ENCODE results near the gene FOXL3.
"Not testable (repeated sequence)": the region's sequence is repeated elsewhere in the genome, so short reads cannot be mapped to it uniquely, and the experiment has no call there.

Gene FOXL3

GRCh38 chr7:292226-292625 lies 2.3 kb downstream of the FOXL3 start:
- DNase-seq = no peak

GRCh38 chr7:292826-293225 lies 2.9 kb downstream of the FOXL3 start:
- DNase-seq = no peak

DNA sequence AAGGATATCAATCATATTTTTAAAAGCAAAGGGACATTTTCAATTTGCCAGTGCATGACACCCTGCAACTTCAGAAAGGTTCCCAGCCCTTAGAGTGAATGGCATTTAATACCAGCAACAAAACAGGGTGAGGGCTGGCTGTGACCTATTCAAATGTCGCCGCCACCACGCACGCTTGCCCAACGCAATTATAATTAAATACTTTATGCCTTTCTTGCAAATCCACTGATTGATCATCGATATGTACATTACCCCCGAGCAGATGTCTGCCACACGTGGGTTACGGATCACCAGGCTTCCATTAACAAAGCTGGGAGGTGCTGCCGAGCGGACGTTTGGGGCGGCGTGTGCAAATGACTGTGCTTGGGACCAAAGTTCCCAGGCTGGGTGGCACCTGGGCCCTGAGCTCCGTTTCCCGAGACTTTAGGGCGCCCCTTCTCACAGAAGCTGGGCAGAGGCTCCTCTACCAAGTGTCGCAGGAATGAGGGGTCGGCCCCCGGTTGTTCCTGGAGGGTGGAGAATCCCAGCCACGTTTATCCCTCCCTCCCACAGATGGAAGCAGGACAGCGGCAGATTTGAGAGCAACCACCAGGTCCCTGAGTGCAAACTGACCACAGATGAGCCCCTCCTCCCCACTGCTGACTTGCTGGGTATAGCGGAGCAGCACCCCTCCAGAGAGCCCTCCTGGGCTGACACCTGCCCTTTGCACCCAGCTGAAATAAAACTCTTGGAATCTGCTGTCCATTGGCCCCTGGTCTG lies 3.9 kb downstream of the FOXL3 start:
- no peak for DNase-seq

- DNase-seq = no peak
Observed at GRCh38 chr7:294440-295154, 4.6 kb downstream of the FOXL3 start.

DNA sequence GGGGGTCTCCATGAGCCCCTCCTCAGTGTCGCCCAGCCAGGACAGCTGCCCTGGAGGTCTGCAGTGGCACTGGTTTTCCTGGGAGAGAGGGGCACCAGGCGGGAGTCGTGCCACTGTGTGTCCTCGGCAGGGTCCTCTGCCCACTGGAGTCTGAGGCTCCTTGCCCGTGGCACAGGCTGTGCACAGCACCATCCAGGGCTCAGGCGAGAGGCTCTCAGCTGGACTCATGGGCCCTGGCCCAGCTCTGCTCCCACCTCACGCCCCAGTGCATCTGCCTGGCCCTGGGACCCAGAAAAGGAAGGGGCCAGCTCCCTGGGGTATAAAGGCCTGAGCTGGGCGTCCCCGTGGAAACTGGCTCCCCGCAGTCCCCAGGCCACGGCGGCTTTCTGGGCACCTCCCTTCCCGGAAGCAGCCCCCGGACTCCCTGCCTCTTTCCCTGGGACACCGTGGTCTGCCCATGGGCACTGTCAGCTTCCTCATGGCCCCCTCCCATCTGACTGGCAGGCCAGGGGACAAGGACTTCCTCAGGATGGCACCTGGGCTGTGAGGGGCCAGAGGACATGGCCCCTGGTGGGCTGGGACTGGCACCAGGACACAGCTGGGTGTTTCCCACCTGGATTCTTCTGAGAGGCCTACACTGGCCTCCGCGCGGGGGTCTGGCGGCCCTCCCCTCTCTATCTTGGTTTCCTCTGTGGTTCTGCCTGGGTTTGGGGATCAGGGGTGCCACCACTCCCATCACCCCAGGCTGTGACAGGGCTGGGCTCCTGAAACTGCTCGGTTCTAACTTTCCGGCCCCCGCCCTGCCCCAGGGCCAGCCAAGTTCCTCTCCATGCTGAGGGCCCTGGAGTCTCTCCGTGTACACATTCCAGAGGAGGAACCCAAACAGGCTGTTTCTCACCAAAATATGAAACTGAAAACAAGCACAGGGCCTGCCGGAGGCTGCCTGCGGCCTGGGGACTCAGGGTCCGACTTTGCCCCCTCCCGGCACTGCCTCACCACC lies 5.5 kb downstream of the FOXL3 start:
- DNase-seq = no peak

GRCh38 chr7:296373-296945 lies 6.5 kb downstream of the FOXL3 start:
- DNase-seq = no peak

- DNase-seq = not testable (repeated sequence)
Observed at GRCh38 chr7:297141-297540, 7.2 kb downstream of the FOXL3 start.

GRCh38 chr7:297611-298374 lies 7.8 kb downstream of the FOXL3 start:
- DNase-seq = no peak

DNA sequence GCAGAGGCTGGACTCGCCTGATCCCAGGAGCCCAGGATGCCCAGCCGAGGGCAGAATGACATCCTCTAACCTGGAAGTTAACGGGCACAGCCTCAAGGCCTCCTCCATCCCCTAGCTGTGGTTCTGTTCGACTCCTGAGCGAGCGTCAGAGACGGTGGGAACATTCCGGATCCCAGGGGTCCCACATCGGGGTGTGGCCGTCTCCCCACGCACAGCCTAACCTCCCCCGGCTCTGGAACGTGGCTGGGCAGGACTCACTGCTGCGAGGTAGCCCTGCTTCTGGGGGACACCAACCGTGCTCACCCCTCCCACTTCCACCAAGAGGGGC lies 8.4 kb downstream of the FOXL3 start:
- no peak for DNase-seq

GRCh38 chr7:298743-299142 lies 8.8 kb downstream of the FOXL3 start:
- no peak for DNase-seq

DNA sequence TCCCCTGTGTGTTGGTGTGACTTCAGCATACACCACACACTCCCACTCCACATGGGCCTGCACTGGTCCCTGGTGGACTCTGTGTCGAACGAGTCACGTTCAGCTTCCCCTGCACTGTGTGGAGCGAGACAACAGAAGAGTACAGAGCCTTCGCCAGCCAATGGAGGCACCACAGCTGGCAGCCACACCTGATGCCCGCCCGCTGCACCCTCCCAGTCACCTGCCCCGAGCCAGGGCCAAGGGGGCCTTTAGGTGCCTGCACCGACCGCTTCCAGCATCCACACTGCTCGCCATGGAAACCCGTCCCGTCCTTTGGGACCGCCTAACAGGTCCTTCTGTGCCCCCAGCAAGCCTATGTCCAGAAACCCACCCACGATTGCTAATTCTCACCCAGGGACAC lies 9.2 kb downstream of the FOXL3 start:
- no peak for DNase-seq

DNA sequence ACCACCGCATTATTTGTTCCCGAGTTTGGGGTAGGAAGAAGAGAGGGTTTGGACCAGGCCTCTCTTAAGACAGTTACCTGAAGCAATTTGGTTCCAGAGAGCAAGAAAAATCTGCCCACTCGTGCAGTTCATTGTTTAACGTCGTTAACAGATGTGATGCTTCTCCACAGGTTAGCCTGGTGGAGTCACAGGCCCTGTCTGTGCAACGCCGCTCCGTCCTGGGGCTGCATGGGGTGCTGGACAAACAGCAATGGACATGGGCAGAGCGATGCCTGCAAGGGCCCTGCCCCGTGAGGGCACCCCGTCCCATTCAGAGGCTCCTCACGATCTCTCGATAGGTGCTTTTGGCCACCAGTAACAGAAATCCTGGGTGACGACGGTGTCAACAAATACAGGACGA lies 9.7 kb downstream of the FOXL3 start:
- no peak for DNase-seq

- DNase-seq = no peak
Observed at GRCh38 chr7:300048-300447, 10.1 kb downstream of the FOXL3 start.

GRCh38 chr7:300546-301290 lies 10.7 kb downstream of the FOXL3 start:
- DNase-seq = no peak

DNA sequence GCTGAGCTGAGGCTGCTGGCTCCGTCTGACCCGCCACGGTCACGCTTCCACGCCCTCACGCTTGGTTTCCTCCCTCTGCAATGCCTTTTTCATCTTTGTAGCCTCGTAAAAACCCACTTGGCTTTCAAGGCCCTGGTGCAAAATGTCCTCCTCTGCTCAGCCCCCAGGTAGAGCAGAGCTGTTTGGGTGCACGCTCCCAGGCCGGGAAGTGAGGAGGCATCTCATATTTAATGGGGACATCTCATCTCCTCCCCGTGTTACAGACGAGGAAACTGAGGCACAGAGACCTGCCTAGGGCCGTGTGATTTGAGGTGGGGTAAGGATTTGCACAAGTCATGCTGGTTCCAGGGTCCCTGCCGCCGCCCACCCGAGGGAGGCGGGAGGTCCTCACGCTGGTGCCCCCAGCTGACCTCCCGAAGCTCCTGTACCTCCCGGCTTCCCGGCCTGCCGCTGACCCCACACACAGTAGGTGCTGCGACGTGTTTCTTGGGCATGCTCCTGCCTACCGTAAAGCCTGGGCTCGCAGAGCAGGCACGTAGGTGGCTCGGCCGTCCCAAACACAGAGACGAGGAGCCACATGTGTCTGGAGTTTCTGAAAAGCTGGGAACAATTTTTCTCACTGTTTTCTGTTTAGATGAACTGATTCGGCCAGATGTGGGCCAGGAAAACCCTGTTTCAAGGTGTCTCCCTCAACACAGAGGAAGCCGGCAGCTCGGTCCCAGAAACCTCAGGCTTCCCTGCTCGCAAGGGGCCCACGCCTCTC lies 11.5 kb downstream of the FOXL3 start:
- no peak for DNase-seq

- no peak for DNase-seq
Observed at GRCh38 chr7:302054-302992, 12.4 kb downstream of the FOXL3 start.

DNA sequence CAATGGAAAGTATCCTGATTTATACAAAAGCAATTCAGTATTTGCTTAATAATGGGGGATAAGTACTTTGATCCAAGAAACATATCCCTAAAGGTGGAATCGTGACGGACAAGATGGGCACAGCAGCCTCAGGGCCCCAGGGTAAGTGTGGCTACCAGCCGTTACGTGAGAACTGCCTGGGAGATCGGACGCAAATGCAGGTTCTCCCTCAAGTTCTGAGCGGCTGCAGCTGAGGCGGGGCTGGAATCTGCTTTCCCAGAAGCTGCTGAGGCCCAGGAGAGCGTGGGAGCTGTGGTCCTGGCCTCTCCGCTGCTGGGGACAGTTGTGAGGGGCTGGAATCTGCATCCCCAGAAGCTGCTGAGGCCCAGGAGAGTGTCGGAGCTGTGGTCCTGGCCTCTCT lies 13.5 kb downstream of the FOXL3 start:
- DNase-seq = no peak

DNA sequence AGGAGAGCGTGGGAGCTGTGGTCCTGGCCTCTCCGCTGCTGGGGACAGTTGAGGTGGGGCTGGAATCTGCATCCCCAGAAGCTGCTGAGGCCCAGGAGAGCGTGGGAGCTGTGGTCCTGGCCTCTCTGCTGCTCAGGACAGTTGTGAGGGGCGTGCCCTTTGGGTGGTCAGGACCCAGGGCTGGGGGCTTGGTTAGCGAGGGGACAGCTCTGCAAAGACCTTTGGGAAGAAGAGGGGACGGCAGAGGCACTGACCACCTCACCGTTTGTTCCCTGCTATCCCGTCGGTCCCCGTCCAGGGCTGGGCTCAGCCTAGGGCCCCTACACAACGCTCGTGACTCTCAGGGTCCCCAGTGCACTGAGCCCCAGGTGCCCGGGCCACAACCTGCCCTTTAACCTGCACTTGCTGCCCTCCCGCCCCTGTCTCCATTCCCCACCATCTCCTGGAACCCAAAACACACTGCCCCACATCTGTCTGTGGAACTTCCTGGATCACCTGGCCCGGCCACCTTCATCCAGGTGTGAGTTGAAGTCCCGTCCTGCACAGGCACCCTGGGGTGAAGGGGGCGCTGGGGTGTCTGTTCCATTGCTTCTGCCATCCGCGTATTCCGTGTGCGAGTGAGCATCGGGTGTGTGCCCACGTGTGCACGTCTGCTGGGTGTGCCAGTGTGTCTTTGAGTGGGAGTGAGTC lies 14.1 kb downstream of the FOXL3 start:
- no peak for DNase-seq

Data from NK-92 treated with Interleukin-12 subunit alpha and Interleukin-12 subunit beta, amount 100 ng/mL, for 24 hours (cell line).